SIG-M5 (cell line): ENCODE results near the gene CCDC81.

Experiments used
- DNase-seq: peaks from one replicate; lab custom pipeline; 2025; lab: John Stamatoyannopoulos, UW

Gene CCDC81

GRCh38 chr11:86440843-86441242 lies 66.2 kb downstream of the CCDC81 start:
- DNase-seq, result no peak

DNA sequence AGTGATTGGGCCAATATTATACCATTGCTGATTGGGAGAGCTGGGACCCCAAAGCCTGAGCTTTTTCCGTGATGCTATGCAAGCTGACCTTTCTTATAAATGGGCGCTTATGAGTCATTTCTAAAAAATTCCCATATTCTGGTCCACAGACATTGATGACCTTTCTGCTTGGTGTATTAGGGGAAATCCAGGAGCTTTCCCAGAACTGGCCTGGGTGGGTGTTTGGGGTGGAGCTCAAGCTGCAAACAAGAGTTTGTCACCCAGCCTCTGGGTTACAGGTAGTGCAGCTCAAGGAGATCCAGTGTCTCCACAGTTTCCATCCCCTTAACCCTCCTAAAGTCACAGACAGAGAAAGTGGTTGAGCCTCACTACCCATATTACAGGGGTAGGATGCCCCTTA lies 67.7 kb downstream of the CCDC81 start:
- no peak for DNase-seq

- no peak for DNase-seq
These were observed 68.1 kb downstream of the CCDC81 start for GRCh38 chr11:86442827-86443226.

DNA sequence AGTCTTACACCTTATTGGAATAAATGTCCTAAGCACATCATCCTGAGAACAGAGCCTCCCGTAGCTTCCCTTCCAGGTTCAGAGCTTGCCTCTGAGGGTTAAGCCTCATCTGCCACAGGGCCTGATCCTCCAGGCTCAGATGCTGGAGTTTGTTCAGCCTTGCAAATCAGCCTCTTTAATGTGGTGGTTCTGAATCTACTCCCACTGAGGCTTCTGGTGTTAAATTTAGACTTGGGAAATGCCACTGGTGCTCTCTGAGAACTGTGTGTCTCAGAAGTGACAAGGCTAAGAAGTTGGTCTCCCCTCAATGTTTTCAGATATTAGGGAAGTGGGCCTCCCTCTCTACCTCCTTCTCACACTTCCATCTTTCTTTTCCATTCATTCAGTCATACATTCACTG lies 68.7 kb downstream of the CCDC81 start:
- no peak for DNase-seq

GRCh38 chr11:86444981-86445380 lies 70.3 kb downstream of the CCDC81 start:
- DNase-seq, result no peak

- no peak for DNase-seq
These were observed 71.7 kb downstream of the CCDC81 start for GRCh38 chr11:86446163-86446923.

DNA sequence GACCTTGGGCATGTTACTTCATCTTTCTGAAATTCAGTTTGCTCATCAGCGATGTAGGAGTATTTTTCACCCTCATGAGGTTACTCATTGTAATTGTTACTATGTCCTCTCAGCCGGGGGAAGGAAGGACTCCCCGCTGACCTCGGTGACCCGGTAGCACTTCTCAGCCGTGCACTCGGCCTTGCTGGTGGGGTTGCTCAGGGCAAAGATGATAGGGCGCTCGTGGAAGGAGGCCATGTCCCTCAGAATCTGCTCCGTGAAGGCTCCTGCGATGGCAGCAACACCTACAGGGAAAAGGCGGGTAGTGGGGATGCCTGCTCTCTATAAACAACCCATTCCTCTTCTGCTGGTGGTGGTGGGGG lies 72.2 kb downstream of the CCDC81 start:
- DNase-seq, result no peak

- DNase-seq, result no peak
These were observed 73.2 kb downstream of the CCDC81 start for GRCh38 chr11:86447763-86448480.

GRCh38 chr11:86449993-86450629 lies 75.4 kb downstream of the CCDC81 start:
- DNase-seq, result no peak

GRCh38 chr11:86453290-86454030 lies 78.8 kb downstream of the CCDC81 start:
- DNase-seq, result no peak

GRCh38 chr11:86456075-86456939 lies 81.6 kb downstream of the CCDC81 start:
- no peak for DNase-seq

- DNase-seq, result no peak
These were observed 83.8 kb downstream of the CCDC81 start for GRCh38 chr11:86458294-86459001.

DNA sequence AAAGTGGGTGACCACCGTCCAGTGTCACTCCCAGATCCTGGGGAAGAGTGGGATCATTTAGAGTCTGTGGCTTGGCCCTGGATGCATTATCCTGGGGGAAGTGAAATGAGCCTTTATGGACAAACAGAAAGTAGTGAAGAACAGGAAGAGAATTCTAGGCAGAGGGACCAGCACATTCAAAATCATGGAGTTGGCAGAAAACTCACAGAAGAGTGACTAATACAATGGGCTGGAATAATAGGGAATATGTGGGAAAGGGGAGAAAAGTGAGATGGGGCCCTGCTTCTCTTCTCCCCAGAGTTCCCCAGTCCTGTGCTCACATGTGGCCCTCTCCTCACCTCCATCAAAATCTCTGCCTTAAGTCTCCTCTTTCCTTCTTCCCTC lies 84.3 kb downstream of the CCDC81 start:
- DNase-seq, result no peak

GRCh38 chr11:86459682-86460460 lies 85.2 kb downstream of the CCDC81 start:
- no peak for DNase-seq

- no peak for DNase-seq
These were observed 86.0 kb downstream of the CCDC81 start for GRCh38 chr11:86460461-86461385.

DNA sequence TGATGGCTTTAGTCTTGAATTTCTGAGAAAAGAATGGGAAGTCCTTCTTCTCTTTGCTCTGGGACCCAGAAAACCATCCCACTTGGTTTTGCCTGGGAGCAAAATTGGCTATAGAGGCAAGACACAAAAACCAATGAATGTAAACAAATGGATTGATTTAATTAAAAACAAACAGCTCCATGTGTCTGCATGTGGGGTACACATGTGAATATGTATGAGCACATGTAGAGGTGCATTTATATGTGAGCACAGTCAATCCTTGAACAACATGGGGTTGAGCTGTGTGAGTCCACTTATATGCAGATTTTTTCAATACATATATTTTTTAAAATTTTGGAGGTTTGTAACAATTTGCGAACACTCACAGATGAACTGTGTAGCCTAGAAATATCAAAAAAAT lies 87.2 kb downstream of the CCDC81 start:
- no peak for DNase-seq

GRCh38 chr11:86463120-86463519 lies 88.4 kb downstream of the CCDC81 start:
- no peak for DNase-seq

GRCh38 chr11:86463955-86464354 lies 89.3 kb downstream of the CCDC81 start:
- no peak for DNase-seq
